ENCODE results near the gene ATP2A1.
"Not testable (repeated sequence)": the region's sequence is repeated elsewhere in the genome, so short reads cannot be mapped to it uniquely, and the experiment has no call there.

Gene ATP2A1

DNA sequence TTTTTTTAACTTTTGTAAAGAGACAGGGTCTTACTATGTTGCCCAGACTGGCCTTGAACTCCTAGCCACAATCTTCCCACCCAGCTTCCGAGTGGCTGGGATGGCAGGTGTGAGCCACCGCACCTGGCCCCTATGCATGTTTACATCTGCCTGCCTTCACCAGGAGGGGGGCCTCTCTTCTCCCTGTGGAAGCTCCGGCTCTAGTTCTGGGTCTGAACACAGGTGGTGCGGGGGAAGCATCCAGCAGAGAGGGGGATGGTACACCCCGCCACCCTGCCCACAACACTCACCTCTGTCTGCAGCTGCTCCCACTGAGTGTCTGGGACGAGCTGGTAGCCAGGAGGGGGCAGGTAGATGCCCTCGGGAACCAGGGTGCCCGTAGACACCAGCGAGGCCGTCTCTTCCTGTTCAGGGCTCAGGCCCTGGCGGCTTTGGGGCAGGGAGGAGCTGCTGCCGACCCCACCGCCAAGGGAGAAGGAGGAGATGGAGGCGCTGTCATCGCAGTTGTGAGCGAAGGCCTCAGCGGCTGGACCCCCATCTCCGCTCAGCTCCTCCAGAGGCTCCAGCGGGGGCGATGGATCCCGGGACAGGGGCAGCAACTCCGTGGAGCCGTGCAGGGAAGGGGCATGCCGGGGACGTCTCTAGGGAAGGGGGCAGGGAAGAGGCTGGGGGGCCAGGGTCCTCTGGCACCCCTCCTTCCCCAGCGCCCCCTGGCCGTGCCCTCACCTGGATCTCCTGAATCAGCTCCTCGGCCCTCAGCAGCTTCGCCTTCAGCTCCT lies 35.8 kb downstream of the ATP2A1 start:
- no peak for DNase-seq

DNA sequence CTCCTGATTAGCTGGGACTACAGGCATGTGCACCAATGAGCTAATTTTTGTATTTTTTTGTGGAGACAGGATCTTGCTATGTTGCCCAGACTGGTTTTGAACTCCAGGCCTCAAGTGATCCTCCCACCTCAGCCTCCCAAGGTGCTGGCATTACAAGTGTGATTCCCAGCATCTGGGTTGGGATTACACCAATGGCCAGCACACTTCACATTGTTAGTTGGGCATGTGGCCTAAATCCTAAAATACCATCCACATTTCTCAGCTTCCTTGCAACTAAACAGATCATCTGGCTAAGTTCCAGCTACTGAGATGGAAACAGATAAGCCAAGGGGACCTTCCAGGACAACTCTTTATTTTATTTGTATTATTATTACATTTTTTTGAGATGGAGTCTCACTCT lies 36.9 kb downstream of the ATP2A1 start:
- DNase-seq = peak; percentile 74

DNA sequence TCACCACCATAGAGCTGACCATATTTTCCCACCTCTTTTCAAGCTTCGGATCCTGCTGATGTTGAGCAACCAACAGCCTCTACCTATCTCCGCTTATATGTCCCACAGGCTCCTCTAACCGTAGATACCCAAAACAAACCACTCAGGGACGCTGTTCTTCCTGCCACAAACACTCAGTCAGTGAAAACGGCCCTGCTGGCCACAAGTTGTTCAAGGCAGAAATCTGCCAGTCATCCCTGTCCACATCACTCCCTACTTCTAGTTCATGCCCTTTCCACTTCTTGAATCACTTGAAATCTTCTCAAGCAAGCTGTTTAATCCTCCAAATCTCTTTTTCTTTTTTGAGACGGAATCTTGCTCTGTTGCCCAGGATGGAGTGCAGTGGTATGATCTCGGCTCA lies 38.8 kb downstream of the ATP2A1 start:
- no peak for DNase-seq

DNA sequence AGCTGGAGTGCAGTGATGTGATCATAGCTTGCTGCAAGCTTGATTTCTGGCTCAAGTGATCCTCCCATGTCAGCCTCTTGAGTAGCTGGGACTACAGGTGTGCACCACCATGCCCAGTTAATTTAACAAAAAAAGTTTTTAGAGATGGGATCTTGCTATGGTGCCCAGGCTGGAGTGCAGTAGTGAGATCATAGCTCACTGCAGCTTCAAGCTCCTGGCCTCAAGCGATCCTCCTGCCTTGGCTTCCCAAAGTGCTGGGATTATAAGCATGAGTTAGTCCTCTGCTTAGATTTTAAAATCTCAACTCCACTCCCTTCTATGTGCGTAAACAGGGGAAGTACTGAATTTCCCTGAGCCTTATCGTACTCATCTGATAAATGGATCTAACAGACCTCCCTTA lies 40.4 kb downstream of the ATP2A1 start:
- no peak for DNase-seq

DNA sequence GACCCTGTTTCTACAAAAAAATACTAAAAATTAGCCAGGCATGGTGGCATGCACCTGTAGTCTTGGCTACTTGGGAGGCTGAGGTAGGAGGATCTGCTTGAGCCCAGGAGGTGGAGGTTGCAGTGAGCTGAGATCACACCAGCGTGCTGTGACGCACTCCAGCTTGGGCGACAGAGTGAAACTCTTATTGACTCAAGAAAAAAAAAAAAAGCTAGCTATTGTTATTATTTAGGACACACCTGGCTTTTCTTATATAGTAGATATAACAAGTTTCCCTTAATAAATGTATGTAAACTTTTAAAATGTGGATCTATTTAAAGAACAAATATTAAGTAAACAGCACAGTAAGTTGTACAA lies 44.9 kb downstream of the ATP2A1 start:
- no peak for DNase-seq

DNA sequence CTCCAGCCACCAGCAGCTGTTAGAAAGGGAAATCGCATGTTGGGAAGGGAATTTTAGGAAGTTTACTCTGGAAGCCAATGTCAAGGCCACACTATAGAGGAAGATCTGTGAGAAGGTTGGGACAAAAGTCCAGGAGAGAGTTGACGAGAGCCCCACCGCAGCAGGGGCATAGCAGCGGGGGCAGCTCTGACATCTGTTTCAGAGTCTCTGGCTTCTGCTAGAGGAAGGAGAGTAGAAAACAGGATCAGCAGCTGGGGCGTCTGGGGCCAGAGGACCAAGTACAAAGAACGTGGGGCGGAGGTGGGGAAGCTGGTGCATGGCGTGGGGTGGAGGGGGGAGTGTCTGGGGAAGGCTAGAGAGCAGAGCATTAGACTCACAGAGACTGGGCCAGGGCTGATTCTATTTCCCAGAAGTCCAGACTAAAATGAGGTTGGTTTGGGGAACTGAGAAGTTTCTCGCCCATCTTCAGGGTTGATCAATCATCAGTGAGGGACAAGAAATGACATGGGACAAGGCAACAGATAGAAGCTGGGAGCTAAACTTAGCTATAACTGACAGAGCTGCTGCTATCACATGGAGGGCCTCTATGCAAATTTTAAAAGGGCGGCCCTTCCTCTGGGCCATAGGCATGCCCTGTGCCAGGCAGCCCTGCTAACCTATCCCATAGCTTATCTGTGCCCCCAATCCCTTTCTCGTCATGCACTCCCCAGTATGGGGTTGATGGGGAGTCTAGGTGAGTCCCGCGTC lies 45.5 kb downstream of the ATP2A1 start:
- DNase-seq = no peak

DNA sequence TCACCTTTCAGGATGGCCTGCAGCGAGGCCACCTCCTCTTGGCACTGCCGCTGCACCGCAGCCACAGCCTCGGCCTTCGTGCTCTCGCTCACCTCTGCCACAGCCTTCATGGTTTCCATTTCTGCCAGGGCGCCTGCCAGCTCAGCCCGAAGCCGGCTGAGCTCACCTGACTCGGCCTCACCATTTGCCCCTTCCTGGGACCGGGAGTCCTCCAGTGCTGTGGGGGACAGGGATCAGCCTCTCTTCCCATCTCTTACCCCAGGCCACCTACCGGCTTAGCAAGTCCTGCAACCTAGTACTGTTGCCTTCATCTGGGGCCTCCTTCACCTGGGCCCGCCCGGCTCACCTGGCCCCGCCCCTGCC lies 46.1 kb downstream of the ATP2A1 start:
- no peak for DNase-seq

DNA sequence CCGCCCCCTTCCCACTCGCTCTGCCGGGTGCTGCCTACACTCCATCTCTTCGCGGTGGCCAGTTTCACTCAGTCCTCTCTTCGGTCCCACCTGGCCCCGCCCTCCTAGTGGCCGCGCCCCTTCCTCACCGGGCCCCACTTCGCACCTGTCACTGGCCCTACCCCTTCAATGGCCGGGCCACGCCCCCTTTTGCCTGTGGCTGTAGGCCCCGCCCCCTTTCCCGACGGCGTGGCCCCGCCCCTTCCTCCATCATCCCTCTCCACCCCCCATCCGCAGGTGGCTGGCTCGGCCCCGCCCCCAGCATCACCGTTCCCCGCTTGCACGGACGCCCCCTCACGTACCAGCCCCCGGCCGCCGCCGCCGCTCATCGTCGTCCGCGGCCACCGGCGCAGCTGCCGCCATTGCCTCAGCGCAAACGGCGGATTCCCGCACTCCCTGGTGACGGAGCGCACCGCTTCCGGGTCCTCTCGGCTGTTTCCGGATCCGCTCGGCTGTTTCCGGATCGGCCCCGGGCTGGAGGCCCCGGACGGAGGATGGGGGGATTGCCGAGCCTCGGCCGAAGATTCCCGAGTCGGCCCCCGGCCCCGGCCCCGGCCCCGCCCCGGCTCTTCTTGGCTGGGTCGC lies 46.6 kb downstream of the ATP2A1 start, which contains the start of gene RABEP2:
TSS of gene RABEP2 (minus strand) at position 477 of the 624 bp plus-strand sequence. CDS start at position 402, 75 bp downstream.
- DNase-seq = peak; percentile 88

DNA sequence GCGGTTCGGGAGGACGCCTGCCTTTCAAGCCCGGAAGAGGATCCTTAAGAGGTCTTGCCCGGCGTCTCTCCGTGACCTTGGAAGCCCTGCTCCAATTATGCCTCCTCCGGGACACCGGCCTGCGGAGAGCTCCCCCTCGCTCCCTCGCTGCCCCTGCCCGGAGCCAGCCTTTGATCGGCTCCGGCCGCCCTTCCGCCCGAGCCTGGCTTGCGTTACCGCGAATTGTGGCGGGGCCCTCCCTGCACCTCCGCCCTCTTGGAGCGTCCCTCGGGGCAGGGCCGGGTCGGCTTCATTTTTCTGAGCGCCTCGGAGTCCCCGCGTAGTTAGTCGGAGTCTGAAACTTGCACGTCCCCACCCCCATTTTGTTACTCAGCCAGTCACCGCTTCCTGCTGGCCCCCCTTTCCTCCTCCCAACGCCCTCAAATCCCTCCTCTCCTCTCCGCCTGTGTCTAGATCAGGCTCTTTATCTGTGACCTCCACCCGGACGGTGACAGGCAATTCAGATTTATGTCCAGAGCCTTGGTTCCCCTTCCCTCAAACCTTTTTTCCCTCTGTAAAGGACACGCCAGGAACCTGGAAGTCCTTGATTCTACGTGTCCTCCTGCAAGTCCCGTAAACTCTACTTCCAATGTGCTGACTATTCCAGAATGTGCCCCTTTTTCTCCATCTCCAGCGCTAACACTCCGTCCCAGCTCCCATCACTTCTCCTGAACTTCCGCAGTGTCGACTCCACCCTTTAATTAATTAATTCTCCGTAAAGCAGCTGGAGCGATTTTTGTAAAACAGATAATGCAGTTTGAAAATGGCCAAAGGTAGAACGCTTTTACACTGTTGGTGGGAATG lies 47.3 kb downstream of the ATP2A1 start:
- peak; percentile 87 for DNase-seq

DNA sequence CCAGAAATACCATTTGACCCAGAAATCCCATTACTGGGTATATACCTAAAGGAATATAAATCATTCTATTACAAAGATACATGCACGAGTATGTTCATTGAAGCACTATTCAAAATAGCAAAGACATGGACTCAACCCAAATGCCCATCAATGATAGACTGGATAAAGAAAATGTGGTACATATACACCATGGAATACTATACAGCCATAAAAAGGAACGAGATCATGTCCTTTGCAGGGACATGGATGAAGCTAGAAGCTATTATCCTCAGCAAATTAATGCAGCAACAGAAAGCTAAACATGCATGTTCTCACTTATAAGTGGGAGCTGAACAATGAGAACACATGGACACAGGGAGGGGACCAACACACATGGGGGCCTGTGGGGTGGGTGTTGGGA lies 48.0 kb downstream of the ATP2A1 start:
- not testable (repeated sequence) for DNase-seq

DNA sequence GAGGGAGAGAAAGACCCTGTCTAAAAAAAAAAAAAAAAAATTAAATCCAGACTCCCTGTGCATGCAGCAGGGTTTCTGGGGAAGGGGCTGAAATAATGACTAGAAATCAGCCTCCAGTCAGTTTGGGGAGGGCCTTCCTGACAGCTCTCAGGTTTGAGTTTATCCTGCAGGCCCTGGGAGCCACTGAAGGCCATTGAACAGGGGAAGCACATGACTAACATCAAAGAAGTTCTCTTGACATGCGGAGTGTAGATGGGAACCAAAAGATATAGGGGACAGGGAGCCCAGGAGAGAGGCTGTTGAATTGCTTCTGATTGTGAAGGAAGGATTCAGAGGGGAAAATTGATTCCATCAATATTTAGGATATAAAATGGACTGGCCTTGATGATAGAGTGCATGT lies 49.5 kb downstream of the ATP2A1 start:
- no peak for DNase-seq

DNA sequence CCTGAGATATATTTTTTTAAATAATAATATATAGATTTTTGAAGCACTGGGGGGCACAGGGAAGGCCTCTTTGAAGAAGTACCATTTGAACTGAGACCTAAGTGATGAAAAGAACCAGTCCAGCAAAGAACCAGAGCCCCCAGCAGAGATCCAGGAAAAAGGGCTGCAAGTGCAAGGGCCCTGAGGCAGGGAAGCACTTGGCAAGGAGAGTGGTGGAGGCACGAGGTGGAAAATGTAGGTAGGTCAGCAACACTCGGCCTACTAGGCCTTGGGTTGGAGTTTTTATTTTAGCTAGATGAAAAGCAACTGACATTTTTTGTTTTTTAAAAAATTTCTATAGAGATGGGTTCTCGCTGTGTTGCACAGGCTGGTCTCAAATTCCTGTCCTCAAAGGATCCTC lies 51.9 kb downstream of the ATP2A1 start:
- no peak for DNase-seq

DNA sequence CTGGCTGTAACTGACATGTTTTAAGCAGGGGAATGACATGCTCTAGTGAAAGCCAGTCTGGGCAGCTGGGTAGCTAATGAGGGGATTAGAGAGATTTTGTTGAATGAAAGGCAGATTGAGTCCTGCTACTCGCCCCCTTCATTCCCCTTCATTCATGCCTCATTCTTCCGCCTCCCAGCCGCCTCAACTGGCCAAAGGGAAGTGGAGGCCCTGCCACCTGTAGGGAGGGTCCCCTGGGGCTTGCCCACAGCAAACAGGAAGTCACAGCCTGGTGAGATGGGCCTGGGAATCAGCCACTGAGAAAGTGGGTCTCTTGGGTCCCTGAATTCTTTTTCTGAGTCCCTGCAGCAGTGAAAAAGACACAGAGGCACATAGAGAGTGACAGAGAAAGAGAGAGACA lies 52.4 kb downstream of the ATP2A1 start:
- no peak for DNase-seq

DNA sequence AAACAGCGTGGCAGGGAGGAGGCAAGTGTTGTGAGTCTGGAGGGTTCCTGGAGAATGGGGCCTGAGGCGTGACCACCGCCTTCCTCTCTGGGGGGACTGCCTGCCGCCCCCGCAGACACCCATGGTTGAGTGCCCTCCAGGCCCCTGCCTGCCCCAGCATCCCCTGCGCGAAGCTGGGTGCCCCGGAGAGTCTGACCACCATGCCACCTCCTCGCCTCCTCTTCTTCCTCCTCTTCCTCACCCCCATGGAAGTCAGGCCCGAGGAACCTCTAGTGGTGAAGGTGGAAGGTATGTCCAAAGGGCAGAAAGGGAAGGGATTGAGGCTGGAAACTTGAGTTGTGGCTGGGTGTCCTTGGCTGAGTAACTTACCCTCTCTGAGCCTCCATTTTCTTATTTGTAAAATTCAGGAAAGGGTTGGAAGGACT lies 53.5 kb downstream of the ATP2A1 start, which contains the start of gene CD19:
TSS of gene CD19 (plus strand) at position 171 of the 425 bp plus-strand sequence. CDS start at position 201, 30 bp downstream.
- DNase-seq = no peak

DNA sequence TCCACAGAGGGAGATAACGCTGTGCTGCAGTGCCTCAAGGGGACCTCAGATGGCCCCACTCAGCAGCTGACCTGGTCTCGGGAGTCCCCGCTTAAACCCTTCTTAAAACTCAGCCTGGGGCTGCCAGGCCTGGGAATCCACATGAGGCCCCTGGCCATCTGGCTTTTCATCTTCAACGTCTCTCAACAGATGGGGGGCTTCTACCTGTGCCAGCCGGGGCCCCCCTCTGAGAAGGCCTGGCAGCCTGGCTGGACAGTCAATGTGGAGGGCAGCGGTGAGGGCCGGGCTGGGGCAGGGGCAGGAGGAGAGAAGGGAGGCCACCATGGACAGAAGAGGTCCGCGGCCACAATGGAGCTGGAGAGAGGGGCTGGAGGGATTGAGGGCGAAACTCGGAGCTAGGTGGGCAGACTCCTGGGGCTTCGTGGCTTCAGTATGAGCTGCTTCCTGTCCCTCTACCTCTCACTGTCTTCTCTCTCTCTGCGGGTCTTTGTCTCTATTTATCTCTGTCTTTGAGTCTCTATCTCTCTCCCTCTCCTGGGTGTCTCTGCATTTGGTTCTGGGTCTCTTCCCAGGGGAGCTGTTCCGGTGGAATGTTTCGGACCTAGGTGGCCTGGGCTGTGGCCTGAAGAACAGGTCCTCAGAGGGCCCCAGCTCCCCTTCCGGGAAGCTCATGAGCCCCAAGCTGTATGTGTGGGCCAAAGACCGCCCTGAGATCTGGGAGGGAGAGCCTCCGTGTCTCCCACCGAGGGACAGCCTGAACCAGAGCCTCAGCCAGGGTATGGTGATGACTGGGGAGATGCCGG lies 54.3 kb downstream of the ATP2A1 start:
- no peak for DNase-seq

DNA sequence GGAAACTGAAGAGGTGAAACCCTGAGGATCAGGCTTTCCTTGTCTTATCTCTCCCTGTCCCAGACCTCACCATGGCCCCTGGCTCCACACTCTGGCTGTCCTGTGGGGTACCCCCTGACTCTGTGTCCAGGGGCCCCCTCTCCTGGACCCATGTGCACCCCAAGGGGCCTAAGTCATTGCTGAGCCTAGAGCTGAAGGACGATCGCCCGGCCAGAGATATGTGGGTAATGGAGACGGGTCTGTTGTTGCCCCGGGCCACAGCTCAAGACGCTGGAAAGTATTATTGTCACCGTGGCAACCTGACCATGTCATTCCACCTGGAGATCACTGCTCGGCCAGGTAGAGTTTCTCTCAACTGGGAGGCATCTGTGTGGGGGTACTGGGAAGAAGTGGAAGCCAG lies 54.9 kb downstream of the ATP2A1 start:
- DNase-seq = no peak

DNA sequence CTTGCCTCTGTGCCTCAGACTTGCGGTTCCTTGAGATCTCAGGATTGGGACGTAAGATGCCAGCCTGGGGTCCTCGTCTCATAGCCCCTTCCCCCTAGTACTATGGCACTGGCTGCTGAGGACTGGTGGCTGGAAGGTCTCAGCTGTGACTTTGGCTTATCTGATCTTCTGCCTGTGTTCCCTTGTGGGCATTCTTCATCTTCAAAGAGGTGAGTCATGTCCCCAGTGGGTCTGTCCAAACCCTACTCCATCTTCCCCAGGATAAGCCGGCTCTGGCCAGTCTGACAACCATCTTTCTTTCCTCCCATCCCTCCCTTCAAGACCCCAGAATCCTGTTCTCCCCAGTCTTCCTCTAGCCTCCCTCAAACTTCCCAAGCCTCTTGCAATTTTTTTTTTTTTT lies 57.1 kb downstream of the ATP2A1 start:
- DNase-seq = no peak

DNA sequence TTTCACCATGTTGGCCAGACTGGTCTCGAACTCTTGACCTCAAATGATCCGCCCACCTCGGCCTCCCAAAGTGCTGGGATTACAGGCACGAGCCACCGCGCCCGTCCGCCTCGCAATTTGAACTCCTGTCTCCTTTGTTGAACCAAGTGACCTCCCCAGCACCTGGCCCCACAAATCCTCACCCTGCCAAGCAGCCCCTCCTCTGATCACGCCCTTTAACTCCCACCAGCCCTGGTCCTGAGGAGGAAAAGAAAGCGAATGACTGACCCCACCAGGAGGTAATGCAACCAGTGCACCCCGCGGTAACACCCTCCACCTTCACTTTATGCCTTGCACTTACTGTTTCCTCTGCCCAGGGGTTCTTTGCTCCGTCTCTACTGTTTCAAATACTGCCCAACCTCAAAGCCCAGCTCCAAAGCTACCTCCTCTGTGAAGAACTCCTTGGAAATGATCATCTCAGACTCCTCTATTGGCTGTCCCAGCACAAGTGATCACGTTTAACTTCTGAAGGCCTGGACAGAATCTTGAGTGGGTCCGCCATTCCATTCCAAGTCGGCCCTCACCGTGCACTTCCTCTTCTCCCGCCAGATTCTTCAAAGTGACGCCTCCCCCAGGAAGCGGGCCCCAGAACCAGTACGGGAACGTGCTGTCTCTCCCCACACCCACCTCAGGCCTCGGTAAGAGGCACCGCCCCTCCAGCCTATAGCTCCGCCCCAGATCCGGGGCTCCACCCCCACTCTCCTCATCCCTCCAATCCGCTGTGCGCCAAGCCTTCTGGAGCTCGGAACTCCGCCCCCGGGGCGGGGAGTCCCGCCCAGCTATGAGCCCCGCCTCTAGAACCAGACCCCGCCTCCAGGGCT lies 57.9 kb downstream of the ATP2A1 start:
- peak; percentile 80 for DNase-seq

DNA sequence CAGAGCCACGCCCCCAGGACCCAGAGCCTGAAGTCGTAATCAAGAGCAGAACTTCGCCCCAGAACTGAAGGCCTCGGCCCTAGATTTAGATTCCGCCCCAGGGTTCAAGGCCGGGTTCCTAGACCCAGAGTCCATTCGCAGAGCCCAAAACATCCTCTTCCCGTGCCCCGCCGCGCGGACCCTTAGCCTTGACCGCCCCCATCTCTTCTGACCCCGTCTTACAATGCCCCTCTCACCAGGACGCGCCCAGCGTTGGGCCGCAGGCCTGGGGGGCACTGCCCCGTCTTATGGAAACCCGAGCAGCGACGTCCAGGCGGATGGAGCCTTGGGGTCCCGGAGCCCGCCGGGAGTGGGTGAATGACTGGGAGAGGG lies 58.5 kb downstream of the ATP2A1 start:
- no peak for DNase-seq

DNA sequence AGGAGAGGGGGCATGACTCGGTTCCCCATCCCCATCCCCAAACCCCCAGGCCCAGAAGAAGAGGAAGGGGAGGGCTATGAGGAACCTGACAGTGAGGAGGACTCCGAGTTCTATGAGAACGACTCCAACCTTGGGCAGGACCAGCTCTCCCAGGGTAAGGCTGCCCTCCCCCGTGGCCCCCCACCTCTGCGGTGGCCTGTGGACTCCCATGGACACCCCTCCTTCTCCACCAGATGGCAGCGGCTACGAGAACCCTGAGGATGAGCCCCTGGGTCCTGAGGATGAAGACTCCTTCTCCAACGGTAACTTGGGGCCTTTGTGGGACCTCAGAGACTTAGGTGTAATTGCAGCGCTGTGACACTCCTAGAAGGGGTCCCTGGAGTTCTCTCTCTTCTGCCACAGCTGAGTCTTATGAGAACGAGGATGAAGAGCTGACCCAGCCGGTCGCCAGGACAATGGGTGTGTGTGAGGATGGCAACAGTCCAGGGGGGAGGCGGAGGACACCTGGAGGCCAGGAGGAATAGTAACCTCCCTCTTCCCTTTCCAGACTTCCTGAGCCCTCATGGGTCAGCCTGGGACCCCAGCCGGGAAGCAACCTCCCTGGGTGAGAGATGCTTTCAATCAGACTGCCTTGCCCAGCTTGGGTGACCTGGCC lies 59.1 kb downstream of the ATP2A1 start:
- no peak for DNase-seq

DNA sequence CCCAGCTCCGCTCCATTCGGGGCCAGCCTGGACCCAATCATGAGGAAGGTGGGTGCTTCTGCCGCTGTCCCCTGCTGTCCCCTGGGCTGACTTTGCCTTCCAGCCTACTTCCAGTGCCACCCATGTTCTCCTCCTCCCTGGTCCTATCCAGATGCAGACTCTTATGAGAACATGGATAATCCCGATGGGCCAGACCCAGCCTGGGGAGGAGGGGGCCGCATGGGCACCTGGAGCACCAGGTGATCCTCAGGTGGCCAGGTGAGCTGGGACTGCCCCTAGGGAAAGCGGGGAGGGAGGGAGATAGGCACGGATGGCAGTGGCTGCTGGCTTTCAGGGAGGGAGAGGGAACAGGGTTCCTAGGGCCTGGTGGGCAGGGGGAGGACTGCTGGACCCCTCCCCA lies 60.4 kb downstream of the ATP2A1 start:
- DNase-seq = no peak
